Thyroid gland (tissue), 4 donors: ENCODE results near the gene SLC7A14. TPM values are rescaled to one million over a fixed set of nuclear protein-coding genes. Genes with fewer than 3 reads are reported as not detected.

Source experiments
- DNase-seq, 2 donors: peaks; one replicate each; pipeline ENCODE4 v3.0.0-alpha.2; 2019
- H3K27ac ChIP-seq, 3 donors: fragments of 200-600 bp; sonication (generic); 1 replicate in 2 of 3; 2 replicates in 1 of 3; pipeline ENCODE4 v1.5.1; 2016 to 2019; ENCODE audit warnings: mild to moderate bottlenecking in 1 of 3, moderate library complexity in 1 of 3
- H3K27me3 ChIP-seq: fragments of 200-600 bp; sonication (generic); one replicate; pipeline ENCODE4 v1.5.1; 2019
- H3K36me3 ChIP-seq, 2 donors: fragments of 200-600 bp; sonication (generic); one replicate each; pipeline ENCODE4 v1.5.1; 2016 to 2019
- H3K4me1 ChIP-seq, 2 donors: fragments of 200-600 bp; sonication (generic); one replicate each; pipeline ENCODE4 v1.5.1; 2017 to 2019
- H3K4me3 ChIP-seq, 3 donors: fragments of 200-600 bp; sonication (generic); replicated peaks in 1 of 3; 1 replicate in 2 of 3; 2 replicates in 1 of 3; pipeline ENCODE4 v1.5.1; 2016; ENCODE audit warnings: mild to moderate bottlenecking in 1 of 3
- H3K9me3 ChIP-seq: fragments of 200-600 bp; sonication (generic); one replicate; pipeline ENCODE4 v1.5.1; 2017
- POLR2A ChIP-seq, 2 donors: fragments of 450-650 bp; IDR thresholded peaks; one replicate each; pipeline ENCODE4 v1.6.1; 2017; ENCODE audit warnings: antibody characterized with exemption in 2 of 2, mild to moderate bottlenecking in 2 of 2, moderate library complexity in 1 of 2
- WGBS, 2 donors: methylation state at CpG; one replicate each; pipeline ENCODE4 v1.1.5; 2017; 5-methylcytosine and 5-hydroxymethylcytosine counted together
- intact Hi-C: fragments of 100-400 bp; cut with DNase I; formaldehyde crosslinking; loops from one replicate; pipeline ENCODE4 v1.15.1; 2023
- total RNA-seq, 4 donors: library from RNA; depleted of rRNA; stranded (reverse); fragments of >200 nt; gene quantifications; one replicate each; pipeline ENCODE4 v1.2.3, GENCODE V29; 2016
- TF ChIP-seq, protein P1 (sequence below), 6 experiments: fragments of 200-600 bp in 3 of 6; fragments of 450-650 bp in 3 of 6; sonication (generic) in 3 of 6; IDR thresholded peaks; one replicate each; pipeline ENCODE4 v1.5.1; 2016 to 2019; ENCODE audit warnings: antibody characterized with exemption in 6 of 6, mild to moderate bottlenecking in 2 of 6, inconsistent platforms in 1 of 6, moderate library complexity in 1 of 6

The SLC7A14 gene
- total RNA-seq, 4 donors from 2014 or later = 0.11 to 0.34 (median 0.13) TPM; not detected in 1

DNA sequence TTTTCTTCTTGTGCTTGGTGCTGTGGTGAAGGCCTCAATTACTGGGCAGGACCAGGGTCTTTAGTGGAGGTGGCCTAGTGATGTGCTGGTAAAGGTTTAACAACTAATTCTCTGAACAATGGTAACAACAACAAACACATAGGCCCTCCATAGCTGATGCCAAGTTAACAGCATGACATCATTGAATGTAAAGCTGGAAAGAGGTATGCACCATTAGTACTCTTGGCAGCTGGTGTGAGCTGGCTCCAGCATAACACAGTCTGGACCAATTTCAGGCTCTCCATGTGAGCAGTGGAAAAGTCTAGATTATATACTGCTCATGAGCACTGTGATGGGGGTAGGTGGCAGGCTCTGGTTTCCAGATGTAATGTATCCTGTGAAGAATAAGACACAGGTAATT, 61.8 kb downstream of the SLC7A14 start:
- intact Hi-C loops = no loop called here
- DNase-seq = no peak

DNA sequence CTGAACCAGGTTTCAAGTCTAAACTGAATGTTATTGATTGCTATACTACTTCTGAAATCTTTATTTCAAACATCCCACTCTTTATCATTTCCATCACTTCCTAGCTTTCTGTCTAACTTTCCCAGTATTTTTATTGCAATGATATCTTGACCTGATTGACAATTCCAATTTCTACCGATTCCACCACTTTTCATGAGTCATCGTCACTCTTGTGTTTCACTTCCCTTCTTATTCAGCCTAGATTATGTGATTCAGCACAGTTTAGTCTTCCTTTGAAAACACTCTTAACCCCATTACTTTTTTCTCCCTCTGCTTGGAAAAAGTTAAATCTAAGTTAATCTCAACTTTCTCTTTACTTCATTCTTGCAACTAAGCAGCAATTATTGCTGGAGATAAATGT, 62.6 kb downstream of the SLC7A14 start:
- no peaks in the 10 kb centered on the region for H3K27me3 ChIP-seq
- H3K9me3 ChIP-seq = no peaks in the 10 kb centered on the region
- no peaks in the 10 kb centered on the region for H3K4me1 ChIP-seq
- intact Hi-C loops = no loop called here
- WGBS, 2 donors = 59 to 85% methylated on average over 2 of the region's 2 CpGs
- no peak overlapping the region for H3K27ac ChIP-seq
- TF ChIP-seq, protein P1, sequence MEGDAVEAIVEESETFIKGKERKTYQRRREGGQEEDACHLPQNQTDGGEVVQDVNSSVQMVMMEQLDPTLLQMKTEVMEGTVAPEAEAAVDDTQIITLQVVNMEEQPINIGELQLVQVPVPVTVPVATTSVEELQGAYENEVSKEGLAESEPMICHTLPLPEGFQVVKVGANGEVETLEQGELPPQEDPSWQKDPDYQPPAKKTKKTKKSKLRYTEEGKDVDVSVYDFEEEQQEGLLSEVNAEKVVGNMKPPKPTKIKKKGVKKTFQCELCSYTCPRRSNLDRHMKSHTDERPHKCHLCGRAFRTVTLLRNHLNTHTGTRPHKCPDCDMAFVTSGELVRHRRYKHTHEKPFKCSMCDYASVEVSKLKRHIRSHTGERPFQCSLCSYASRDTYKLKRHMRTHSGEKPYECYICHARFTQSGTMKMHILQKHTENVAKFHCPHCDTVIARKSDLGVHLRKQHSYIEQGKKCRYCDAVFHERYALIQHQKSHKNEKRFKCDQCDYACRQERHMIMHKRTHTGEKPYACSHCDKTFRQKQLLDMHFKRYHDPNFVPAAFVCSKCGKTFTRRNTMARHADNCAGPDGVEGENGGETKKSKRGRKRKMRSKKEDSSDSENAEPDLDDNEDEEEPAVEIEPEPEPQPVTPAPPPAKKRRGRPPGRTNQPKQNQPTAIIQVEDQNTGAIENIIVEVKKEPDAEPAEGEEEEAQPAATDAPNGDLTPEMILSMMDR (IDR thresholded peaks at IDR 0.05) = no peak
- TF ChIP-seq POLR2A (IDR thresholded peaks at IDR 0.05) = no peak
- no peak overlapping the region for H3K4me3 ChIP-seq
- no peaks in the 10 kb centered on the region for H3K36me3 ChIP-seq
- no peak for DNase-seq

More for the DNA sequence above, 61.8 kb downstream of the SLC7A14 start:
- no peaks in the 10 kb centered on the region for H3K27me3 ChIP-seq
- no peak overlapping the region for H3K4me3 ChIP-seq
- no peaks in the 10 kb centered on the region for H3K9me3 ChIP-seq
- no peaks in the 10 kb centered on the region for H3K4me1 ChIP-seq
- H3K36me3 ChIP-seq = no peaks in the 10 kb centered on the region
- no peak overlapping the region for H3K27ac ChIP-seq
- TF ChIP-seq, protein P1 (IDR thresholded peaks at IDR 0.05) = no peak
- TF ChIP-seq POLR2A (IDR thresholded peaks at IDR 0.05) = no peak

DNA sequence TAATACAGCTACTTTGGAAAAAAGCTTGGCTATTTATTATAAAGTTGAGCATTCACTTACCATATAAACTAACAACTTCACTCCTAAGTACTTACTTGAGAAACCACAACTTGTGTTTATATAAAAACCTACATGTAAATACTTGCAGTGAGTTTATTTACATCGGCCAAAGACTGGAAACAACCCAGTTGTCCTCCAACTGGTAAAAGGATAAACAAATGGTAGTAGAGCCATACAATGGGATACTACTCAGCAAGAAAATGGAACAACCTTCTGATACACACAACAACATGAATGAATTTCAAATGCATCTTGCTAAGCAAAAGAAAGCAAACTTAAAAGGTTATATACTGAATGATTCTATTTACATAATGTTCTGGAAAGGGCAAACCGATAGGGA, 63.7 kb downstream of the SLC7A14 start:
- DNase-seq = no peak
- no peak for TF ChIP-seq POLR2A (IDR thresholded peaks at IDR 0.05)
- TF ChIP-seq, protein P1 (IDR thresholded peaks at IDR 0.05) = no peak
- Histone ChIP-seq H3K4me3 (no peak overlapping the region), H3K27me3 (no peaks in the 10 kb centered on the region), H3K36me3 (no peaks in the 10 kb centered on the region), H3K27ac (no peak overlapping the region), H3K4me1 (no peaks in the 10 kb centered on the region), H3K9me3 (no peaks in the 10 kb centered on the region)
- intact Hi-C loops = no loop called here
- whole genome bisulfite sequencing, 2 donors = 71 to 75% methylated on average over 2 of the region's 2 CpGs

DNA sequence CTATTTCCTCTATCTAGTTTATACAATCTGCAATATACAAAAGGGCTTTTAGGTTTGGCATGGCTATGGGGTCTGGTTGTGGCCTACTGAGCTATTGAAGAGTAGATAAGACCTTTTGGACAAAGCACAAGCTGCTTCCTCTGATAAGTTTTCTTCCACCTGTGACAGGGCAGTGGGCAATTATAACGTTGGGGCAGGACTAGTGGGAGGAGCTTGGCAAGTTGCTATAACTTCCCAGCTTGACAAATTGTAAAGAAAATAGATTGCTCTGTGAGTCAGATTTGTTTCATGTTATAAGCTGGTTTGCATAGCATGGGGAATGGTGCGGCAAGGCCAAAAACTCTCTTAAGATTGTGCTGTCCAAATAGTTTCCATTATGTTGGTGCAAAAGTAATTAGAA, 64.9 kb downstream of the SLC7A14 start:
- intact Hi-C loops = no loop called here
- 39 to 51% methylated on average over 2 of the region's 2 CpGs for WGBS, 2 donors
- TF ChIP-seq POLR2A (IDR thresholded peaks at IDR 0.05) = no peak
- TF ChIP-seq, protein P1 (IDR thresholded peaks at IDR 0.05) = no peak

GRCh38 chr3:170517242-170517945, 68.5 kb downstream of the SLC7A14 start:
- H3K36me3 ChIP-seq = no peaks in the 10 kb centered on the region
- intact Hi-C loops = no loop called here
- H3K9me3 ChIP-seq = no peaks in the 10 kb centered on the region
- no peak for DNase-seq
- TF ChIP-seq, protein P1 (IDR thresholded peaks at IDR 0.05) = no peak
- no peak for TF ChIP-seq POLR2A (IDR thresholded peaks at IDR 0.05)
- no peak overlapping the region for H3K27ac ChIP-seq
- H3K27me3 ChIP-seq = no peaks in the 10 kb centered on the region
- no peaks in the 10 kb centered on the region for H3K4me1 ChIP-seq
- no peak overlapping the region for H3K4me3 ChIP-seq
- 65 to 66% methylated on average over 3 of the region's 3 CpGs for WGBS, 2 donors

More for the DNA sequence above, 64.9 kb downstream of the SLC7A14 start:
- H3K9me3 ChIP-seq = no peaks in the 10 kb centered on the region
- no peaks in the 10 kb centered on the region for H3K27me3 ChIP-seq
- H3K27ac ChIP-seq = no peak overlapping the region
- H3K4me3 ChIP-seq = no peak overlapping the region
- DNase-seq = no peak
- no peaks in the 10 kb centered on the region for H3K4me1 ChIP-seq
- no peaks in the 10 kb centered on the region for H3K36me3 ChIP-seq
